ENCODE data around the gene RNF214. TPM values are rescaled to one million over a fixed set of nuclear protein-coding genes. Genes with fewer than 3 reads are reported as not detected.

The RNF214 gene
- total and polyA plus RNA-seq, 2 of the 4 experiments (the other 2 are of a cell fraction), result 7.9 to 14.8 TPM

DNA sequence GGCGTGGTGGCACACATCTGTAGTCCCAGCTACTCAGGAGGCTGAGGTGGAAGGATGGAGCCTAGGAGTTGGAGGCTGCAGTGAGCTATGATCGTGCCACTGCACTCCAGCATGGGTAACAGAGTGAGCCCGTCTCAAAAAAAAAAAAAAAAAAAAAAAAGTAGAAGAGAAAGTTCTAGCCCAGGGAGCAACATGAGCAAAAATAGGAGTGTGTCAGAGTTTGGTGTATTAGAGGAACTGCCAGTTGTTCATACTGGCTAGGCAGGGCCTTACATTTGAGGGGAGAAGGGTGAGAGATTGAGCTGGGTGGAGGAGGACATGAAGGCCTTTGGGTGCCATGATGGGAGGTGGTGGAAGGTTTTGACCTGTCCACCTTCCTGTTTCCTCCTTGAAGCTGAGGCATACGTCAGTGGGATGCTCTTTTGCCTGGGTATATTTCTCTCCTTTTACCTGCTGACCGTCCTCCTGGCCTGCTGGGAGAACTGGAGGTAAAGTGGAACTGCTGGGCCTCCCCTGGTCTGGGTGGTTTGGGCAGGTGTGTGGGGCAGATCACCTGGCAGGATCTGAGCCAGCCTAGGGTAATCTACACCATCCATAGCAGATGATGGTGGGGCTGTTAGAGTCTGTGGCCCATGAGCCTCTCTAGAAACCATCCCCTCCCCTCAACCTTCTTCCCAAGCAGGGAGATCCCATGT, 46.6 kb upstream of the RNF214 start:
- no peak overlapping the region for H3K27ac ChIP-seq (ENCODE audit: insufficient read depth, low read length)
- no peak overlapping the region for H3K4me2 ChIP-seq (ENCODE audit: low read depth, low read length)
- H3K23ac ChIP-seq (ENCODE audit: low read depth, low read length), result no peak overlapping the region
- H2AK5ac ChIP-seq (ENCODE audit: low read depth, low read length), result no peak overlapping the region
- H3K27me3 ChIP-seq (ENCODE audit: control insufficient read depth, insufficient read depth, low read length), result no peaks in the 10 kb centered on the region
- no peak overlapping the region for H2BK5ac ChIP-seq (ENCODE audit: low read depth, low read length, poor library complexity, severe bottlenecking)
- H4K8ac ChIP-seq (ENCODE audit: low read depth in 2 of 2, low read length in 2 of 2), result no peak overlapping the region
- intact Hi-C loops (cut with micrococcal nuclease) (no loop called here), in situ Hi-C loops (cut with MboI; ENCODE audit: low sequenced_read_pairs) (no loop called here), dilution Hi-C loops (cut with HindIII; ENCODE audit: low sequenced_read_pairs, unreplicated experiment) (no loop called here)
- no peaks in the 10 kb centered on the region; the same call in 1 of the 2 replicates for H4K20me1 ChIP-seq (ENCODE audit: insufficient read depth, low read length)
- no peak overlapping the region for H3K56ac ChIP-seq (ENCODE audit: extremely low read depth, insufficient read depth, low read length)
- DNase-seq (no peak), ATAC-seq (ENCODE audit: low read depth) (no peak)
- no peak overlapping the region for H3K18ac ChIP-seq (ENCODE audit: low read depth, low read length)
- no peak overlapping the region for H2BK20ac ChIP-seq (ENCODE audit: low read depth, low read length)
- no peak overlapping the region for H3K9ac ChIP-seq (ENCODE audit: low read depth, low read length)
- no peak for TF ChIP-seq MAZ (IDR thresholded peaks at IDR 0.05; ENCODE audit: borderline replicate concordance, low read depth, low read length)
- no peak for TF ChIP-seq FOS (IDR thresholded peaks at IDR 0.05; ENCODE audit: low read depth, low read length)
- TF ChIP-seq BHLHE40 (IDR thresholded peaks at IDR 0.05; ENCODE audit: low read depth, low read length), result no peak
- no peak overlapping the region for H4K91ac ChIP-seq (ENCODE audit: insufficient read depth, low read depth, low read length)
- POLR2A ChIA-PET (ENCODE audit: unreplicated experiment), result no interaction called here
- H3K14ac ChIP-seq (replicated peaks; ENCODE audit: low read depth, low read length), result no peak overlapping the region
- H3K4ac ChIP-seq (ENCODE audit: low read depth, low read length), result no peak overlapping the region
- BruUV-seq (replicated peaks), result no TSS peak
- CTCF ChIA-PET, result no interaction called here
- no peak overlapping the region for H2BK15ac ChIP-seq (ENCODE audit: low read depth, low read length)
- H2AK9ac ChIP-seq (replicated peaks; ENCODE audit: low read depth, low read length, poor library complexity), result no peak overlapping the region
- no peak overlapping the region for H4K5ac ChIP-seq (ENCODE audit: low read depth, low read length)
- H3K4me3 ChIP-seq (ENCODE audit: insufficient read depth, low read depth, low read length), result no peak overlapping the region
- no peak overlapping the region for H2BK120ac ChIP-seq (ENCODE audit: low read depth, low read length)
- H3K9me3 ChIP-seq (ENCODE audit: control insufficient read depth, insufficient read depth, low read length), result no peaks in the 10 kb centered on the region
- H3K4me1 ChIP-seq (ENCODE audit: control insufficient read depth, insufficient read depth, low read length), result peaks cover 3% of the 10 kb centered on the region
- H2AFZ ChIP-seq (replicated peaks; ENCODE audit: low read length, poor library complexity), result no peak overlapping the region
- peaks cover 5 to 8% of the 10 kb centered on the region in 2 experiments; a peak in 3 of 4 replicates for H3K79me1 ChIP-seq (ENCODE audit: low read depth in 1 of 2, low read length in 2 of 2)
- peaks cover 64% of the 10 kb centered on the region for H3K36me3 ChIP-seq (ENCODE audit: control insufficient read depth, insufficient read depth, low read length)
- WGBS, 2 experiments (ENCODE audit: extremely low coverage in 2 of 2, insufficient read length in 1 of 2), result 92% methylated on average over 2 of the region's 5 CpGs; no CpG with 5 or more reads in 1 of the 2 experiments
- H3K9me1 ChIP-seq (ENCODE audit: insufficient read depth, low read length), result peaks cover 3% of the 10 kb centered on the region
